Tracheal epithelial cell (primary cell): ENCODE results near the gene LUM. TPM values are rescaled to one million over a fixed set of nuclear protein-coding genes. Genes with fewer than 3 reads are reported as not detected.

Experiments
- total RNA-seq: library from RNA; depleted of rRNA; stranded (reverse); fragments of >200 nt; gene quantifications from 2 replicates; pipeline ENCODE4 v1.2.1, GENCODE V29; 2014

The LUM gene
- 0.21 and 6.5 TPM in 2 replicates for total RNA-seq

GRCh38 chr12:91111366-91112325 is at the start of gene LUM:
TSS of gene LUM (minus strand) at chr12:91111494. CDS start at chr12:91108979, 2,515 bp downstream.

GRCh38 chr12:91057368-91058165 is 53.7 kb downstream of the LUM start, which contains the start of gene KERA:
TSS of gene KERA (minus strand) at chr12:91058024. CDS start at chr12:91056281, 1,743 bp downstream.

Other genes with a start within 250 kb of the LUM start
- gene CCER1, start 156.3 kb downstream of the LUM start, total RNA-seq: not detected in 2 replicates
- not detected in 2 replicates for gene EPYC, start 106.5 kb downstream of the LUM start, total RNA-seq
- not detected in 2 replicates for gene KERA, start 53.5 kb downstream of the LUM start, total RNA-seq
- gene DCN, start 71.3 kb upstream of the LUM start, total RNA-seq: 1.1 and 50.1 TPM in 2 replicates